Mesodermal cell (in vitro differentiated cells): ENCODE measurements around the gene TAF3.

ENCODE experiments used
- H3K27ac ChIP-seq: 2 replicates; pipeline ENCODE4 v1.7.0; 2013; ENCODE audit warnings: mild to moderate bottlenecking, low read depth, low read length, moderate library complexity; ENCODE audit not compliant: severe bottlenecking
- H3K36me3 ChIP-seq: 2 replicates; pipeline ENCODE4 v1.7.1; 2013; ENCODE audit warnings: mild to moderate bottlenecking, low read length, moderate library complexity; ENCODE audit not compliant: control insufficient read depth, insufficient read depth
- H3K4me1 ChIP-seq: one replicate; pipeline ENCODE4 v1.7.1; 2013; ENCODE audit warnings: mild to moderate bottlenecking, low read length; ENCODE audit not compliant: insufficient read depth, control insufficient read depth, poor library complexity, severe bottlenecking
- H3K4me3 ChIP-seq: 2 replicates; pipeline ENCODE4 v1.7.0; 2013; ENCODE audit warnings: low read length, control low read depth, mild to moderate bottlenecking; ENCODE audit not compliant: insufficient read depth, poor library complexity, severe bottlenecking; ENCODE audit errors: extremely low read depth
- H3K9me3 ChIP-seq: 2 replicates; pipeline ENCODE4 v1.7.1; 2013; ENCODE audit warnings: mild to moderate bottlenecking, low read length, moderate library complexity; ENCODE audit not compliant: control insufficient read depth
- WGBS, 2 experiments: methylation state at CpG; one replicate each; pipeline ENCODE4 v1.1.5; 2013; ENCODE audit warnings: missing lambda C conversion rate in 2 of 2; ENCODE audit not compliant: insufficient coverage in 2 of 2; 5-methylcytosine and 5-hydroxymethylcytosine counted together

Gene TAF3

DNA sequence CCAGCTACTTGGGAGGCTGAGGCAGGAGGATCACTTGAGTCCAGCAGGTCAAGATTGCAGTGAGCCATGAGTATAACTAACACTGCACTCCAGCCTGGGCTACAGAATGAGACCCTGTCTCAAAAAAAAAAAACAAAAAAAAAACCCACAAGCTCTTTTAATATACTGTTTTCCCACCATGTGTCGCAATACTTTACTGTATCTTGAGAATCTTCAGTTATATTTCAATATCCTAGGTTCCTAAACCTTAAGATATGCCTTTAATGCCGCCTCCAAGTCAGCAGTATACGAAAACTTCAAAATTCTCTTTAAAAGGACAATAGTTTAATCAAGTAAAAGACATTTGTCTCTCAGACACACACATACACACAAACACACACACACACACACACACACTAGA is 62.8 kb downstream of the TAF3 start:
- WGBS, 2 experiments, result 100% methylated on average over 1 of the region's 3 CpGs
- Histone ChIP-seq H3K27ac (no peak overlapping the region), H3K4me1 (no peaks in the 10 kb centered on the region), H3K36me3 (no peaks in the 10 kb centered on the region), H3K9me3 (no peaks in the 10 kb centered on the region), H3K4me3 (no peak overlapping the region)

- H3K4me3 ChIP-seq, result no peak overlapping the region
- H3K9me3 ChIP-seq, result no peaks in the 10 kb centered on the region
- peaks cover 15% of the 10 kb centered on the region for H3K4me1 ChIP-seq
- no peak overlapping the region for H3K27ac ChIP-seq
- H3K36me3 ChIP-seq, result no peaks in the 10 kb centered on the region
- WGBS, 2 experiments, result 67 to 100% methylated on average over 2 of the region's 2 CpGs
These were observed 67.8 kb downstream of the TAF3 start for GRCh38 chr10:7886056-7886455.

GRCh38 chr10:7887174-7887816 is 69.0 kb downstream of the TAF3 start:
- H3K9me3 ChIP-seq, result no peaks in the 10 kb centered on the region
- H3K4me3 ChIP-seq, result no peak overlapping the region
- H3K36me3 ChIP-seq, result no peaks in the 10 kb centered on the region
- peak overlapping the region; percentile 80 for H3K27ac ChIP-seq
- peaks cover 15% of the 10 kb centered on the region for H3K4me1 ChIP-seq
- WGBS, 2 experiments, result 85 to 86% methylated on average over 2 to 3 of the region's 8 CpGs

- Histone ChIP-seq H3K27ac (no peak overlapping the region), H3K36me3 (no peaks in the 10 kb centered on the region), H3K4me1 (peaks cover 15% of the 10 kb centered on the region), H3K4me3 (no peak overlapping the region), H3K9me3 (no peaks in the 10 kb centered on the region)
- WGBS, 2 experiments, result 91 to 95% methylated on average over 2 of the region's 5 CpGs
These were observed 71.7 kb downstream of the TAF3 start for GRCh38 chr10:7889947-7890542.

DNA sequence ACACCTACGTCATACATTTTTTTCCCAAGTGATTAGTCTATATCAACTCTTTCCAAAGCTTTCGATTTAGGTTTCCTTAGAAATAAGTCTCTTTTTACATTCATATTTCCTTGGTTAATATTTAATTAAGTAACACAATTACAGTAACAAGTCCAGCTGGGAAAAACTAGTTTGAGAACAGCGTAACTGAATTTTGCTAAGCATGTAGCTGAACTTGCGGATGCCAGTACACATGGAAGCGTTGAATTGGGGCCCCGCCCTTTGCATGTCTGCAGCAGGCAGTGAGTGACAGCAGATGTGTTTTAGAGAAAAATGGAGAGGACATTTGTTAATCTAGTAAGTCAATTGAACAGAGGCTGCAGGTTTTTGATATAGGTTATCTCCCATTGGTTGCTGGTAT is 72.5 kb downstream of the TAF3 start:
- H3K27ac ChIP-seq, result no peak overlapping the region
- 94 to 100% methylated on average over 4 of the region's 6 CpGs for WGBS, 2 experiments
- H3K4me3 ChIP-seq, result no peak overlapping the region
- H3K9me3 ChIP-seq, result no peaks in the 10 kb centered on the region
- H3K4me1 ChIP-seq, result peaks cover 20% of the 10 kb centered on the region
- H3K36me3 ChIP-seq, result no peaks in the 10 kb centered on the region

GRCh38 chr10:7891634-7892033 is 73.3 kb downstream of the TAF3 start:
- WGBS, 2 experiments, result no CpG with 5 or more reads among the region's 1 CpG
- Histone ChIP-seq H3K4me1 (peaks cover 20% of the 10 kb centered on the region), H3K4me3 (no peak overlapping the region), H3K36me3 (peaks cover 4% of the 10 kb centered on the region), H3K27ac (no peak overlapping the region), H3K9me3 (no peaks in the 10 kb centered on the region)

GRCh38 chr10:7892146-7892545 is 73.8 kb downstream of the TAF3 start:
- H3K4me3 ChIP-seq, result no peak overlapping the region
- no peak overlapping the region for H3K27ac ChIP-seq
- H3K4me1 ChIP-seq, result peaks cover 16% of the 10 kb centered on the region
- H3K36me3 ChIP-seq, result peaks cover 10% of the 10 kb centered on the region
- no peaks in the 10 kb centered on the region for H3K9me3 ChIP-seq

- no peaks in the 10 kb centered on the region for H3K9me3 ChIP-seq
- H3K36me3 ChIP-seq, result peaks cover 10% of the 10 kb centered on the region
- no peak overlapping the region for H3K27ac ChIP-seq
- no peak overlapping the region for H3K4me3 ChIP-seq
- H3K4me1 ChIP-seq, result peaks cover 4% of the 10 kb centered on the region
- 97 to 100% methylated on average over 5 to 6 of the region's 6 CpGs for WGBS, 2 experiments
These were observed 77.4 kb downstream of the TAF3 start for GRCh38 chr10:7895699-7896090.

DNA sequence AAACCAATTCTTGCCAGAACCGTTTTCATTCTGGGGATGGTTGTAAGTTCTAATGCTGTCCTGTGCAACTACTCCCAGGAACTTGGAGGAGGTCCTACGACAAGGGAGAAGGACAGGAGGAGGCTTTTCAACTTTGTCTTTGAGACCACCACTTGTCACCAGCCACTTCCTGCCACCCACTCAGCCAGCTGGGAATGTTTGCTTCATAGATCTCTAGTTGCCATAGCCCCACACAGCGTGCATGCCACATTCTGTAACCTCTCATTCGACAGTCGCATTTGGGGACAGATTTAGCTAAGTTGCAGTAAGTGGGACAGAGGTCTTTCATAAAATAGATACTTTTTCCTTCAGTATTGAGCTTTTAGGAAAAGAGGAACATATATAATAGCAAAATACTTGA is 78.0 kb downstream of the TAF3 start:
- peaks cover 10% of the 10 kb centered on the region for H3K36me3 ChIP-seq
- H3K4me3 ChIP-seq, result no peak overlapping the region
- no peaks in the 10 kb centered on the region for H3K9me3 ChIP-seq
- H3K4me1 ChIP-seq, result peaks cover 4% of the 10 kb centered on the region
- no peak overlapping the region for H3K27ac ChIP-seq
- 86% methylated on average over 1 of the region's 5 CpGs; no CpG with 5 or more reads in 1 of the 2 experiments for WGBS, 2 experiments

GRCh38 chr10:7901256-7901655 is 83.0 kb downstream of the TAF3 start:
- H3K4me1 ChIP-seq, result no peaks in the 10 kb centered on the region
- no peak overlapping the region for H3K4me3 ChIP-seq
- H3K9me3 ChIP-seq, result no peaks in the 10 kb centered on the region
- peaks cover 8% of the 10 kb centered on the region for H3K36me3 ChIP-seq
- H3K27ac ChIP-seq, result no peak overlapping the region
- WGBS, 2 experiments, result no CpG with 5 or more reads among the region's 1 CpG

DNA sequence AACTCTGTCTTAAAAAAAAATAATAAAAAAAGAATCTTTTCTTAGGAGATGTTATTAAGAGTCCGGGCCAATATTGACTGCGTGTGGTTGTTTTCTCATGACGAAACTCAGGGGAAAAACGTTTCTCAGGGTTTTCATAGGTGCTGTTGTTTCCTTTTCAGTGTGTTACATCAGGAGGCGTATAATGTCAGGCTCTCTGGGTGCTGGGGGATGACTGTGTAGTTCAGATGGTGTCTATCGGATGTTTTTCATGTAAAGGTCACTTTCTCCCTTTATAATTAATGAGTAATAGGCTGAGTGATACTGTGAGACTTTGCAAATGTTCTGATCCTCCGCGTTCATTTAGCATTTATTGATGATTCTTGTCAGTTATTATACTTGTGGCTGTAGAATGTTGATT is 84.1 kb downstream of the TAF3 start:
- Histone ChIP-seq H3K36me3 (no peaks in the 10 kb centered on the region), H3K27ac (no peak overlapping the region), H3K9me3 (no peaks in the 10 kb centered on the region), H3K4me1 (no peaks in the 10 kb centered on the region), H3K4me3 (no peak overlapping the region)
- 85 to 88% methylated on average over 4 of the region's 8 CpGs for WGBS, 2 experiments
